ENCODE measurements around the gene KCNK6.

KCNK6 gene

GRCh38 chr19:38319421-38320258, at the start of gene KCNK6:
Gene KCNK6 (plus strand): TSS chr19:38319845. CDS start chr19:38319951, 106 bp downstream.
- DNase-seq = no peak

- DNase-seq = no peak
Observed at GRCh38 chr19:38270587-38271167, 49.0 kb upstream of the KCNK6 start.

- DNase-seq = no peak
Observed at GRCh38 chr19:38273499-38273898, 46.1 kb upstream of the KCNK6 start.

- DNase-seq = no peak
Observed at GRCh38 chr19:38274739-38275138, 44.9 kb upstream of the KCNK6 start.

DNA sequence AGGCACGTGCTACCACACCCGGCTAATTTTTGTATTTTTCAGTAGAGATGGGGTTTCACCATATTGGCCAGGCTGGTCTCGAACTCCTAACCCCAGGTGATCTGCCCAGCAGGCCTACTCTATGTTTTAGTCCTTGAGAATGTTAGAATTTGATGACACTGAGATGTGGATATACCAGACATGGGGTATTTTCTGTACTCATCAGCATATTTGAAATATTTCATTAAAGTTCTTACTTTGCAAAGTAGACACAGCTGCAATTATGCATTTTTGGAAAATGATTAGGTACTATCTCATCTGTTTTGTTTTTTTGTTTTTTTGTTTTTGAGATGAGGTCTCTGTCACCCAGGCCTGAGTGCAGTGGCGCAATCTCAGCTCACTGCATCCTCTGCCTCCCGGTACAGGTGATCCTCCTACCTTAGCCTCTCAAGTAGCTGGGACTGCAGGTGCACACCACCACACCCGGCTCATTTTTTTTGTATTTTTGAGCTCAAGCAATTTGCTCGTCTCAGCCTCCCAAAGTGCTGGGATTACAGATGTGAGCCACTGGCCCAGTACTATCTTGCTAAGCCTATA, 42.6 kb upstream of the KCNK6 start:
- no peak for DNase-seq

DNA sequence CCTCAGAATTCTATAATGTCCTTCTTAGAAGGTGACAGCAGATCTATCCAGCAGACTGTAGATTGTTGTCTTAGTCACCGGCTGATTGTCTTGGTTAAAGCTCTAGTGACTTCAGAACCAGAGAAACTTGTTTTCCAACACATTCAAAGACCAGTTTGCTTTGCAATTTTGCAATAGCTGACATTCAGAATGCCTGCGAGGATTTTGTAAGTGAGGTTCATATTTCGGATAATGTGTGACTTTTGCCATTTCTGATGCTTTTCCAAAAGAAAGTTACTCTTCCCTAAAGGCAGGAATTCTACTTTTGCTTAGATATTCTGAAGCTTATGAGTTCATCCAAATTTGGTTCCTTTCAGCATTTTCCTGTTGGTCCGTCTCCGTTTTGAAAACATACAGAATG, 42.1 kb upstream of the KCNK6 start:
- no peak for DNase-seq

- no peak for DNase-seq
Observed at GRCh38 chr19:38277969-38278680, 41.5 kb upstream of the KCNK6 start.

GRCh38 chr19:38278751-38279150, 40.9 kb upstream of the KCNK6 start:
- DNase-seq = no peak

- no peak for DNase-seq
Observed at GRCh38 chr19:38280030-38280921, 39.4 kb upstream of the KCNK6 start.

DNA sequence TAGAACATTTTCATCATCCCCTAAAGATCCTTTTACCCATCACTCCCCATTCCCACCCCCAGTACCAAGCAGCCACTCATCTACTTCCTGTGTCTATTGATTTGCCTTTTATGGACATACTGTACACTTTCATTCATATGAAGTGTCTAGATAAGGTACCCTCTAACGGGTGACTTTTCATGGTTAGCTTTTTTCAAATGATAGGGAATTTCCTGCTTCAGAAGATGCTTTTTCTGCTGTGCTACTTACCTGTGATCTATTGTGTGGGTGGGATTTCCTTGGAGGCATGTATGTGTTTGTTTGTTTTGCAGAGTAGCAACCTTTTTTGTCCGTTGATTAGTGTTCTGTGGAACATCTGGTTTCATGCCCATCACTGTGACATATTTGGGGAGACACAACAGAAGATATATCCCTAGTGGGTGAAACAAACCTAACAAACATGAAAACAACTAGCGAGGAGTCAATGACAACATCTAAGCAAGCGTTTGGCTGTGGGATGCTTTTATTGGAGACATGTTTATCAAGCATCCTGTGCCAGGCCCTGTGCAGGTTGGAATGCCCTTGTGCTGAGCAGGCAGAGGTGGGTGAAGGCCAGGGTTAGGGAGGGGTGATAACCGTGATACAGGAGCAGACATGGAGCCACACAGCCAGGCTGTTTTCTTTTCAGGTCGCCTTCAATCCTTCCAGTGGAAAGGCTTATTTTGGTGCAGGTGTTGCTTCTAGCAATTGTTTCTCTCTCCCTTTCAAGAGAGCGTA, 37.7 kb upstream of the KCNK6 start:
- DNase-seq = no peak

GRCh38 chr19:38283271-38283670, 36.4 kb upstream of the KCNK6 start:
- no peak for DNase-seq

GRCh38 chr19:38284422-38284821, 35.2 kb upstream of the KCNK6 start:
- DNase-seq = no peak

GRCh38 chr19:38285567-38285966, 34.1 kb upstream of the KCNK6 start:
- no peak for DNase-seq

DNA sequence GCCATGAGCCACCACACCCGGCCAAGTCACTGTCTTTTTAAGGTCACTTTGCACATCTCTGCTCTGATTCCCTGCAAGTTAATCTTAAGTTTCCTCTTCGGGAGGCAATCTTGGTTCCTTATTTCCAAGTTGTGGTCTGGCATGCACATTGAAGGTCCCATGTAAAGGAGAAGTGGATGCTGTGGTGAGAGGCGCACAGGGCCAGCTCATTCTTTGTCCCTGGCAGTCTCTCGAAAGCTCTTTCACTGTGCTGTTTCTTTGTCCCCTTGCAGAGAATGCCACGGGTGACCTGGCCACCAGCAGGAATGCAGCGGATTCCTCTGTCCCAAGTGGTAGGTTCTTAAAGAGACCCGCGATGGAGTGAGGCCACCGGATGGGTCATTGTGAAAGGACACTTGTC, 32.0 kb upstream of the KCNK6 start:
- no peak for DNase-seq

DNA sequence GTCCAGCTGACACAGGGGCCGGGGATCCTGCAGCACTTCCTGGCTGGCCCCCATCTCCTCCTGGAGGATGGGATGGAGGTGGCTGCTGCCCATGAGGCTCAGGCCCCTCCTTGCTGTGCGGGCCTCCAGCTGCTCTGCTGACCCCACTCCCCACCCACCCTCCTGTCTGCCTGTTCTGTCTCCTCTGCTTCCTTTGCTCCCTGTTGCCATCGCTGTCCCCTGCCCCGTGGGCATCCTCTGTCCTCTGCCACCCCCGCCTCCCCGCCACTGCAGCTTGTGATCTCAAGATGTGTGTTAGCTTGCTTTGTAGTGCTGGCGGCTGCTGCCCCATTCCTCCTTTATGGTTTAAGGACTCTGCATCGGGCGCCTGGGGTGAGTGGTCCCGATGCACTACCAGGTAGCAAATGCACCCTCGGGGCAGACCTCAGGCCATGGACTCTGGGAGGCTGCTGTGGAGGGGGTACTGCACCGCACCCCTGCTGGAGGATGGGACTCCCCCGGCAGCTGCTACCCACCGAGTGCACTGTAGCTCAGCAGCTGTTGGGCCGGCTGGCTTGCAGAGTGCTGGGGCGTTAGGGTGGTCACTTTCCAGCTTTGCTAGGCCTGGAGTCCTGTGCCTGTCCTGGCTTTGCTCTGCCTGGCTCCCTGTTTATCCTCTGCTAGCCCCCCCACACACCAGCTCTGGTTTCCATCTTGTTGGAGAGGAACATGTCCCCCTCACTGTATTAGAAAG, 31.4 kb upstream of the KCNK6 start:
- no peak for DNase-seq

GRCh38 chr19:38289955-38290354, 29.7 kb upstream of the KCNK6 start:
- DNase-seq = no peak

- no peak for DNase-seq
Observed at GRCh38 chr19:38290631-38291147, 29.0 kb upstream of the KCNK6 start.

- no peak for DNase-seq
Observed at GRCh38 chr19:38291855-38292254, 27.8 kb upstream of the KCNK6 start.

- no peak for DNase-seq
Observed at GRCh38 chr19:38293281-38293680, 26.4 kb upstream of the KCNK6 start.

- no peak for DNase-seq
Observed at GRCh38 chr19:38294090-38294489, 25.6 kb upstream of the KCNK6 start.
